Hippocampal formation (tissue), 2 donors: ENCODE measurements around the gene KIF22.

Source experiments
- DNase-seq, 2 donors: peaks; one replicate each; lab custom pipeline; 2025; lab: John Stamatoyannopoulos, UW

Gene KIF22

DNA sequence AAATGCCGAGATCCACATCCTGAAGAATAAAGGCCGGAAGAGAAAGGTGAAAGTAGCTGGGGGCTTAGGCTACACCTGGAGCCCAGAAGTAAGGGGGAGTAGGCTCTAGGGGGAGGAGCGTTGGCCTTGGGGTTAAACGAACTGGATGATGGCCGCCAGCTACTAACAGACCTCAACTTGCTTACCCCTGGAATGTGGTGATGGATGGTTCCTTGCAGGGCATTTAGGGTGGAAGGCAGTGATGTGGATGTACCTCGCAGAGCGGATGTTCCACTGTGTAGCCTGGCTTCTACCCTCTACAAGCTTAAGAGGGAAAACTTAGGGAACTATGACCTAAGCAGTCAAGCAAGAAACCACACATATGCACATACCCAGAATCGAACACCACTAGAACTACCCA, 13.5 kb downstream of the KIF22 start:
- no peak for DNase-seq

DNA sequence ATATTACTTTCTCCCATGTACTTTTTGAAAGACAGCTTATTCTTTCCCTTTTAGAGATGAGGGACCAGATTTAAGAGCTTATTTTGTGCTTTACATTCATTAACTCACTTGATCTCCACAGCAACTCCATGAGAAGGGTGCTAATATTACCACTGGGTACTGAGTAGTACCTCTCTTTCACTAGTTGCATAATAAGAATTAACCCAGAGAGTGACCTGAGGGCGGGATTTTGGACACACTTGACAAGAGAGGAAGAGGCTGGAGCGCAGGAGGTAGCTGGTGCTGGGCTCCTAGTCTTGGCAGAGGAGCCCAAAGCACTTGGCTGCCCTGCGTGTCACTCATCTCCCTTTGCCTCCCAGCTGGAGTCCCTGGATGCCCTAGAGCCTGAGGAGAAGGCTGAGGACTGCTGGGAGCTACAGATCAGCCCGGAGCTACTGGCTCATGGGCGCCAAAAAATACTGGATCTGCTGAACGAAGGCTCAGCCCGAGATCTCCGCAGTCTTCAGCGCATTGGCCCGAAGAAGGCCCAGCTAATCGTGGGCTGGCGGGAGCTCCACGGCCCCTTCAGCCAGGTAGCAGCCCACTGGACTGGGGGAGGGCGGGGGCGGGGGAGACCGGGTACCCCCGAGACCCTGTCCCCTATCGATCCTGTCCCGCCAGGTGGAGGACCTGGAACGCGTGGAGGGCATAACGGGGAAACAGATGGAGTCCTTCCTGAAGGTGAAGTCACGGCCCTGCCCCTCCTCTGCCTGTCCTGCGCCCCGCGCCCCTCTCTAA, 14.1 kb downstream of the KIF22 start:
- DNase-seq = peak in 1 of 2 donors; percentile 44

DNA sequence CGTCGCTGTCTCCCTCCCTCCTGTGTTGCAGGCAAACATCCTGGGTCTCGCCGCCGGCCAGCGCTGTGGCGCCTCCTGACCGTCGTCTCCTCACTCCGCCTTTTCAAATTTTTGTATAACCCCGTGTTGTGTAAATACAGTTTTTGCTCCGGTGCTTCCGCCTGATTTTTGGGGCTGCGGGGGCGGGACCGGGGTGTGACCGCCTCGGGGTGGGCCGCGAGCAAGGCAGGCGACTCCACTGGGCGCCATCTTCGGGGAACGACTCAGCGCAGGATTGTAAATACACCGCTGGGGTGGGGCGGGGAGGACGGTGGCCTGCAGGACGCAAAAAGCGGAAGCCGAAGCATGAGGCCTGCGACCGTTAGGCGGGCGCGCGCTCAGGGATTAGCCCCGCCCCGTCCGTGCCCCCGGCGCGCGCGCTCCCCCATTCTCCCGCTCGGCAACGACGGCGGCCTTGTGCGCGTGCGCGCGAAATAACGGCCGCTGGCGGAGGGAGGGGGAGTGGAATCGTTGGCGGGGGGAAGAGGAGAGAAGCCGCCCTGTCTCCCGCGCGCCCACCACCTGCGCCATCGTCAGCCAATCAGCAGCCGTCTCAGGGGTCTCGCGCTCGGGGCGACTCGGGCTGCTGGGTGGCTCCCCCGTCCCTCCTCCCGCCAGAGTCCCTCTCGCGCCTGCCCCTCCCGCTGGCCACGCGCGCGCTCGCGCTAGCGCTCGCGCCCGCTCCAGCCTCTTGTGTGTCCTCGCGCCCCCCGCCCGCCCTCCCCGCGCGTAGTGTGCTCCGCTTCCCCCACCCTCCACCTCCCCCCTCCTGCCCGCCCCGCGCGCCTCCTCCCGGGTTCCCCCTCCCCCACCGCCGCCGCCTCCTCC, 14.9 kb downstream of the KIF22 start:
- DNase-seq = peak; percentile 94 to 95

- DNase-seq = no peak
Observed at GRCh38 chr16:29806099-29806579, 15.6 kb downstream of the KIF22 start, which contains the start of gene MAZ. Gene MAZ, plus strand, starts transcription at chr16:29806529. Its CDS starts 173 bp downstream, at chr16:29806702.

- peak in 1 of 2 donors; percentile 25 for DNase-seq
Observed at GRCh38 chr16:29806641-29807425, 16.3 kb downstream of the KIF22 start.

DNA sequence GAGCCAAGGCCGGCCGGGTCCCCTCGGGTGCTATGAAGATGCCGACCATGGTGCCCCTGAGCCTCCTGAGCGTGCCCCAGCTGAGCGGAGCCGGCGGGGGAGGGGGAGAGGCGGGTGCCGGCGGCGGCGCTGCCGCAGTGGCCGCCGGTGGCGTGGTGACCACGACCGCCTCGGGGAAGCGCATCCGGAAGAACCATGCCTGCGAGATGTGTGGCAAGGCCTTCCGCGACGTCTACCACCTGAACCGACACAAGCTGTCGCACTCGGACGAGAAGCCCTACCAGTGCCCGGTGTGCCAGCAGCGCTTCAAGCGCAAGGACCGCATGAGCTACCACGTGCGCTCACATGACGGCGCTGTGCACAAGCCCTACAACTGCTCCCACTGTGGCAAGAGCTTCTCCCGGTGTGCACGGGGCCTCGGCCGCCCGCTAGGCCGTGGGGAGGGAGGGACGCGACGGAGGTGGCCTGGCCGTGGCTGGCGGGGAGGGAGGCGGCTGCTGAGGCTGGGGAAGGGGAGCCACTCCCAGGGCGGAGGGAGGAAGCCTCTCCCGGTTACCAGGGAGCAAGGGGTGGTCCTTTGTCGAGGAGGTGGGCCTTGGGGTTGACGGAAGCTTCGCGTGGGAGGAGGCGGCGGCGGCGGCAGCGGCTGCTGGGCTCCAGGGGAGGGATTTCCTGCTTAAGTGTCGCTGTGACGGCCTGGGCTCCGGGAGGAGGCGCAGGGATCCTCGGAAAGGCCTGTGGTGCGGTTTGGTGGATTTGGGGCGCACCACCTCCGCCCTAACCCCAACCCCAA, 17.1 kb downstream of the KIF22 start:
- peak; percentile 76 to 87 for DNase-seq

- no peak for DNase-seq
Observed at GRCh38 chr16:29808219-29808900, 17.8 kb downstream of the KIF22 start.

DNA sequence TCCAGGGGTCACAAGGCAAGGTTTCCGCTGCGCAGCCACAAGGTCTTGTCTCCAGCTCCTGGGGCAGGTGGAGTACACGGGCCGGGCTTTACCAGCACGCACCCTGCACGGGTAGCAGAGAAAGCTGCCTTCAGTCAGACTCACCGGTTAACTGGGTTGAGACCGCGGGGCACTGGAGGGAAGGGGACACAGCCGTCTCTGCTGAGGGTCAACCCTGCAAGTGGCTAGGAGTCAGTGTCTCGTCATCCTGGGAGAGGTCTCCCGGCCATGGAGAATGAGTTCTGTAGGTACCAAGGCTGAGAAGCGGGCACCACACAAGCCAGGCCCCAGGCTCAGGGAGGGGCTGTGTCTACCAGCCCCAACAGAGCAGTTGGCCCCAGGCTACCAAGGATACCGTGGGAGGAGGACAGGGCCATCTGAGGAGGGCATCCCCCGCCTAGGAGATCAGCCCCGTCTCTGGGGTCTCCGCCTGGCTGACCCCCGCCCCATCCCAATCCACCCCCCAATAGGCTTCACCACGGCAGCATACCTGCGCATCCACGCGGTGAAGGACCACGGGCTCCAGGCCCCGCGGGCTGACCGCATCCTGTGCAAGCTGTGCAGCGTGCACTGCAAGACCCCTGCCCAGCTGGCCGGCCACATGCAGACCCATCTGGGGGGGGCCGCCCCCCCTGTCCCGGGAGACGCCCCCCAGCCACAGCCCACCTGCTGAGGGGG, 18.6 kb downstream of the KIF22 start:
- no peak for DNase-seq

DNA sequence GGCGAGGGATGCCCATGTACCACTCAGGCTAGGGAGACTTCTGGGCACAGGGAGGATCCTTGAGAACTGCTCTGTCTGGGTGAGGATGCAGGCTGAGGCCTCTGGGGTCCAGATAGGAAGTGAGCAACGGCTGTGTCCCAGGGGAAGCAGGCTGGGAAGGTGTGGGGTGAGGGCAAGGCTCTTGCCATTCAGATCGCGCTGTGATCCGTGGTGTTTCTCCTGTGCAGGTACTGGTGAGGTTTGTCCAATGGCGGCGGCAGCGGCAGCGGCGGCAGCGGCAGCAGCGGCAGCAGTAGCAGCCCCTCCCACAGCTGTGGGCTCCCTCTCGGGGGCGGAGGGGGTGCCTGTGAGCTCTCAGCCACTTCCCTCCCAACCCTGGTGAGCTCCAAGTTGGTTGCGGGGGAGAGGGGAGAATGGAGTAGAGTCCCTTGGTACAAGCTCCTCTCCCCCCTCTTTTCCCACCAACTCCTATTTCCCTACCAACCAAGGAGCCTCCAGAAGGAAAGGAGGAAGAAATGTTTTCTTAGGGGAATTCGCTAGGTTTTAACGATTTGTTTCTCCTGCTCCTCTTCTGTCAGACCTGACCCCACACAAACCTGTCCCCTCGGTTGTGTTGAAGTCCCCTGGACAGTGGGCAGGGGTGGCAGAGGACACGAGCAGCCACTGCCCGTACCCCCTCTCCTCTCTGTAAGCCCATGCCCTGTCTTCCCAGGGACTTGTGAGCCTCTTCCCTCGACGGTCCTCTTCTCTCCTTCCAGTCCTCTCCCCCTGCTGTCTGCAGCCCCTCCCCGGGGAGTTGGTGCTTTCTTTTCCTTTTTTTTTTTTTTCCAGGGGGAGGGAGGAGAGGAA, 19.5 kb downstream of the KIF22 start:
- DNase-seq = no peak

- no peak for DNase-seq
Observed at GRCh38 chr16:29810699-29811169, 20.2 kb downstream of the KIF22 start.

- peak; percentile 91 to 93 for DNase-seq
Observed at GRCh38 chr16:29811170-29811895, 20.8 kb downstream of the KIF22 start.

DNA sequence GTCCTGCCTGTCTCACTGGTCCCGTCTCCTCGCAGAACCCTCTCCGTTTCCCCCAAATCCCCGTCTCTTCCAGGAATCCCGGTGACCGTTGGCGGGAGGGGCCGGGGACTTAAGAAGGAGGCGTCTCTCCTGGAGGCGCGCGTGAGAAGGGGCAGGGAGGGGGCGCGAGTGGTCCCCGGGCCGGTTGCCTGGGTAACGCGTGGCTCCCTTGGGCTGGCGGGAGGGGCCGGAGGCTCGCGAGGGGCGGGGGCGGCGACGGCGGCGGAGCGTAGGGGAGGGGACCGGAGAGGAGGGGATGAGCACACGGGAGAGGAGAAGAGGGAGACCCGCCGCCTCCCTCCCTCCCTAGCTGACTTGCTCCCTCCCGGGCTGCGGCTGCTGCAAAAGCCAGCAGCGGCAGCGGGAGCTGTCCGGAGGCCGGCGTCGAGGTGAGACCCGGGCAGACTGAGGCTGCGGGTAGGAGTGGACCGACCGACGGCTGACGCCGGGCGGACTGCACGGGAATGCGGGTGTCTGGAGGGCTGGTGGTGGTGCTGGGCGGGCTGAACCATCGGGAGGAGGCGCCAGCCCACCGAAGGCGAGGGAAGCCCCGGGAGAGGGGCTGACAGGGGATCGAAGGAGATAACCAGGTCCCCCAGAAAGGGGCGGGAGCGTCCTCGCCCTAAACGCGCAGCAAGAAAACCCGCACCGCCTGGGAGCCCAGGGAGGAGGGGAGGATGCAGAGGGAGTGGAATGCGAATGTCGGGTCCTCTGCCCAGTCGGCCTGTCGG, 21.5 kb downstream of the KIF22 start, which contains the start of gene PRRT2:
Gene PRRT2, plus strand, starts transcription at position 298 of the 770 bp plus-strand sequence. CDS start 862 bp downstream, outside the sequence.
- peak; percentile 57 to 60 for DNase-seq

GRCh38 chr16:29812754-29813643, 22.4 kb downstream of the KIF22 start:
- DNase-seq = no peak

- DNase-seq = no peak
Observed at GRCh38 chr16:29813644-29814562, 23.4 kb downstream of the KIF22 start.

GRCh38 chr16:29814592-29814991, 24.0 kb downstream of the KIF22 start:
- no peak for DNase-seq
